Superior temporal gyrus (tissue), 1 donor: ENCODE results near the gene RANBP3.
"Not testable (repeated sequence)": the region's sequence is repeated elsewhere in the genome, so short reads cannot be mapped to it uniquely, and the experiment has no call there.

ENCODE experiments used
- DNase-seq: peaks from one replicate; pipeline ENCODE4 v3.0.0-alpha.2; 2016; ENCODE audit errors: extremely low spot score

Gene RANBP3, protein sequence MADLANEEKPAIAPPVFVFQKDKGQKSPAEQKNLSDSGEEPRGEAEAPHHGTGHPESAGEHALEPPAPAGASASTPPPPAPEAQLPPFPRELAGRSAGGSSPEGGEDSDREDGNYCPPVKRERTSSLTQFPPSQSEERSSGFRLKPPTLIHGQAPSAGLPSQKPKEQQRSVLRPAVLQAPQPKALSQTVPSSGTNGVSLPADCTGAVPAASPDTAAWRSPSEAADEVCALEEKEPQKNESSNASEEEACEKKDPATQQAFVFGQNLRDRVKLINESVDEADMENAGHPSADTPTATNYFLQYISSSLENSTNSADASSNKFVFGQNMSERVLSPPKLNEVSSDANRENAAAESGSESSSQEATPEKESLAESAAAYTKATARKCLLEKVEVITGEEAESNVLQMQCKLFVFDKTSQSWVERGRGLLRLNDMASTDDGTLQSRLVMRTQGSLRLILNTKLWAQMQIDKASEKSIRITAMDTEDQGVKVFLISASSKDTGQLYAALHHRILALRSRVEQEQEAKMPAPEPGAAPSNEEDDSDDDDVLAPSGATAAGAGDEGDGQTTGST

DNA sequence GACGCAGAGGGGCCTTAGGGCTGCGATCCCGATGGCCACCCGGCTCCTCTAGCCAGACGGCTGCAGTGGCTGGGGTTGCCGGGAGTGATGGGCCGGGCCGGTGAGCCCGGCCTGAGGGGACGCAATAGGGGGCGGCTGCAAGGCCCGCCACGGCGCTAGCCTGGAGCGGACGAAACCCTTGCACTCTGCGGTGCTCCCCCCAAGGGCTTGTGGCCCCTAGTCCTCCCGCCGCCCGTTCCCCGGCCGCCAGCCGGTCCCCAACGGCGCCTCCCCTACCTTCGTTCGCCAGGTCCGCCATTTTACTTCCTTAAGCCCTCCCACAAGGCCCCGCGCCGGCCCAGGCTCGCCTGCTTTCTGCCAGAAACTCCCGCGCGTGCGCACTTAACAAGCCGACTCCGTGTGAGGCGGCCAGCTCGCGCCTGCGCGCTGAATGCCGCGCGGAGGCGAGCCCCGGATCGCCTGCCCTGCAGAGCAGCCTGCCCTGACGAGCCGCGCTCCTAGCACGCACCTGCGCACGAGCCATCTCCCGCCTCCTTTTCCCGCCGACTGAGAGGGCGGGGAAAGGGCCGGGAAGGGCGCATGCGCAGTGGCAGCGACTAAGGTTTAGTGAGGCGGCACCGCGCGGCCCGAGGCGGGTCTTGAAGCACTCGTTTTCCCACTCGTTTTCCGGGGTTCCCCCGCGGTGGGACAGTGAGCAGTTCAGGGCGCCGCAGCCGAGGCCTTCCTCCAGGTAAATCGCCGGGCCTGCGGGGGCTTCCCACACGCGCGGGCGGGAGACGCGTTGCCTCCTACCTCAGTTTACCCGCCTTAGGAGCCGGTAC, at the start of gene RANBP3:
Gene RANBP3, minus strand, starts transcription at position 356 of the 821 bp plus-strand sequence. Its CDS starts 58 bp downstream, at position 298.
- peak; percentile 98 for DNase-seq

DNA sequence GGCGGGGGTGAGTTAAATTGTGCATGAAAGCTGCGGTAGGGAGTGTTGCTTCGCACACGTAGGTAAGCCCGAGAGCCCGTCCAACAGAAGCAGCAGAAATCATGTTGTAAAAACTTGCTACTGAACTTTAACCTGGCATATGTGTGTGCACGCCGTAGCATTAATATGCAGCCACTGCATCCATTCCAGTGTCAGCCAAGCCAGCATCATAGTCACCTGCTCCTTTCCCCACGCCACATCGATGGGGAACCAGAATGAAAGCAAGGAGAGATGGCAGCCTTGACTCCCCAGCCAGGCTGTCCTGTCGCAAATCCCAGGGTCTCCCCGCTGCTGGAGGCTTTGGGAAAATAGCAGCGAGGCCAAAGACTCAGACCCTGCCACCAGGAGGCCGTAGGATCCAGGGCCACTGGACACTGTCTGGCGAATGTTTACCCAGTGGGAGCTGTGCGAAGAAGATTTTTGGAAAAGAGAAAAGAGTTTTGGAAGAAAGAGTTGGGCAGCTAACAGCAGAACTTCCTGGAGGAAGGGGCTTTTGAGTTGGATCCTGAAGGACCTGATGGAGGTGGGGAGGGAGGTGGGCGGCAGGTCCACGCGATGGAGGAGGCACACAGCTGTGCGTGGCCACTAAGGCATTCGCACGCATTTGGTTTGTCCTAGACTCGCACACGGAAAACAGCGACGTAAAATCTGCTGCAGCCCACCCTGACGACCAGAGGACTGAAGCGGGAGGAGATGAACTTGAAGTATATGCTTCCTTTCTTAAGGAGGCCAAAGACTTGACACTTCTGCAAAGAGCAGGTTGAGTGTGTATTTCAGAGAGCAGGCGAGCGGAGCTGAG, 48.7 kb upstream of the RANBP3 start:
- DNase-seq, result no peak

DNA sequence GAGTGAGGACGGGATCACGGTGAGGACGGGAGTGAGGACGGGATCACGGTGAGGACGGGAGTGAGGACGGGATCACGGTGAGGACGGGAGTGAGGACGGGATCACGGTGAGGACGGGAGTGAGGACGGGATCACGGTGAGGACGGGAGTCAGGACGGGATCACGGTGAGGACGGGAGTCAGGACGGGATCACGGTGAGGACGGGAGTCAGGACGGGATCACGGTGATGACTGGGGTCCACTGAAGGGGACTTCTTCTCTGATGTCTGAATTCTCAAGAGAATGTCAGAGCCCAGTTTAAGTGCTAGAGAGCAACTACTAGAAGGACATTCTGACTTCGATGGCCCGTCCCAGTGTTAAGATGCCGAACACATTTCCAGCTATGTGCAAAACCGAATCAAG, 46.8 kb upstream of the RANBP3 start:
- DNase-seq, result not testable (repeated sequence)

DNA sequence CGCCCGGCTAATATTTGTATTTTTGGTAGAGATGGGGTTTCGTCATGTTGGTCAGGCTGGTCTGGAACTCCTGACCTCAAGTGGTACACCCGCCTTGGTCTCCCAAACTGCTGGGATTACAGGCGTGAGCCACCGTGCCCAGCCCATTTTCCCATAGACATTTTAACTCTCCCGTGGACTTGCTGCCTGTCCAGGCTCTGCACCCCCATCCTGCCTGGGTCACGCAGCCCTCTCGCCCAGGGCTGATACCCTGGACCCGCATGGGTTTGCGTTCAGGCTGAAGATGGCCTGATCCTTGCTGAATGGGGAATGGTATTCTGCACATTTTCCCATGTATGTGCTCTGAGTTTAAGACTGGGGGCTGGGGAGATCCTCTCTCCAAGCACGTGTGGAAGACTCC, 46.0 kb upstream of the RANBP3 start:
- no peak for DNase-seq

DNA sequence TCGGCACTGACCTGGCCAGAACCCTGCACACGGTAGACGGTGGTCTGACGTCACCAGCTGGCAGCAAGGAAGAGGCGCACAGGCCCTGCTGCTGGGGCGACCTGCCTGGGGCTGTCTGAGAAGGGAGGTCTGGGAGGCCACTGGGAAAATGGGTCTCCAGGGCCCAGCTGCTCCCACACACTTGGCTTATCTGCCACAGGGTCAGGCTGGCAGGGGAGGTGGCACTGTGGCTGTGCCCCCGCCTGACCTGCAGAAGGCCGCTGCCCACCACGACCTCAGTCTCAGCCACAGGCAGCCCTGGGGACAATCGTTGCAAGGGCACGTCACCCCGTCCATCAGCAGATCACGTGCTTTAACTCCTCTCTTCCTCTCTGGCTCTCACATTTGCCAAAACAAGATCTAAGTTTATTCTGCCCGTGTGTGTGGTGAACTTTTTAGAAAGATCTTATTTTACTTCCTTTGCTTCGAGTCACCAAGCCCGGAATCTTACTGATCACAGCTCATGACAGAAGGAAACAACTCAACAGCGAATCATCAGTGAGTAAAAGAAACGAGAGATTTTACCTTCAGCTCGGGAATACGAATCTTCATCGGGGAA, 45.2 kb upstream of the RANBP3 start:
- DNase-seq, result no peak

DNA sequence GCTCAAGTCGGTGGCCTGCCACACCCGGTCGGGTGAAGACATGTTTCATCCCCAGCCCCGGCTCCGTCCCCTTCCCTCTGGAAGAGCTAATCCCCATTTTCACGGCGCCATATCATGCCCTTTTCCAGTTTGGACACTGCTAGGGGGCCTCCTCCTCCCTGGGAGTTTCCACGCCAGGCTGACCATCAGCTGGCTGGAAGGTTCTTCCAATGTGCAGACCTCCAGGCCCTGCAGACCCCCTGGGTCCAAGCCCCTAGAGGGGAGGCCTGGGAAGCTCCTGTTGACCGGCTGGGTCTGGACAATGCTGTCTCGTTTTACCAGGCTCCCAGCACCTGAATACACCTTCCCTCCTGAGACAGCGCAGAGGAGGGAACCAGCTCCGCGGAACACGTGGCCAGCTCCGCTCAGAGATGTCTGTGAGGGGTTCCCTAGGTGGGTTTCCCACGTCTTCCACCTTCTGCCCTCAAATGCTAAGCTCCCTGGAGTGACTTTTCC, 44.7 kb upstream of the RANBP3 start:
- DNase-seq, result no peak

DNA sequence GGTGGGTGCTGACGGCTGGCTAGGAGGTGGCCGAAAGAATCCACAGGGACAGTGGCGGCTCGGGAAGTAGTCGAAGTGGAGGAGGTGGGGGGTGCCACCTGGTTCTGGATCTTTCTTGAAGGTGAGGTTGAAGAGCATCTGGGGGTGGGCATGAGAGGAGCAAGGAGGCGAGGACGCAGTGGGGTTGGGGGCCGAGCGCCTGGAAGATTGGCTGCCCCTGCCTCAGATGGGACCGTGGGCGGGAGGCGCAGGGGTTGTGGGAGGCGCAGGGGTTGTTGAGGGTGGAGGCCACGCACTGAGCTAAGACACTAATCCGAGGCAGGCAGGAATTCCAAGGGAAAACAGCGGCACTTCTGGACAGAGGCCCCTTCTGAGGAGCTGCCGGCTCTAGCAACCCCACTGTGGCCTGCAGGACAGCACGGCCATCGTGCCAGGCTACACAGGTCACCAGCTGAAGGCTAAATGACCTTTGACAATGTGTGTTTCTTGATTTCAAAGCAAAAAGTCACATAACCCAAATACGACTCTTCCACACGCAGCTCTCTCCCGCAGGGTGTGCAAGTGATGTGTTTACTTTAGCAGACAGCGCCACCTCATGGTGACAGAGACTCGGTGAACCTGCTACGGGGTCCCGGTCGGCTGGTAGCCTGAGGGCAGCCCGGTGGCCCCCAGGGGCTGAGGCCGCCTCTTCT, 44.1 kb upstream of the RANBP3 start:
- peak; percentile 87 for DNase-seq

DNA sequence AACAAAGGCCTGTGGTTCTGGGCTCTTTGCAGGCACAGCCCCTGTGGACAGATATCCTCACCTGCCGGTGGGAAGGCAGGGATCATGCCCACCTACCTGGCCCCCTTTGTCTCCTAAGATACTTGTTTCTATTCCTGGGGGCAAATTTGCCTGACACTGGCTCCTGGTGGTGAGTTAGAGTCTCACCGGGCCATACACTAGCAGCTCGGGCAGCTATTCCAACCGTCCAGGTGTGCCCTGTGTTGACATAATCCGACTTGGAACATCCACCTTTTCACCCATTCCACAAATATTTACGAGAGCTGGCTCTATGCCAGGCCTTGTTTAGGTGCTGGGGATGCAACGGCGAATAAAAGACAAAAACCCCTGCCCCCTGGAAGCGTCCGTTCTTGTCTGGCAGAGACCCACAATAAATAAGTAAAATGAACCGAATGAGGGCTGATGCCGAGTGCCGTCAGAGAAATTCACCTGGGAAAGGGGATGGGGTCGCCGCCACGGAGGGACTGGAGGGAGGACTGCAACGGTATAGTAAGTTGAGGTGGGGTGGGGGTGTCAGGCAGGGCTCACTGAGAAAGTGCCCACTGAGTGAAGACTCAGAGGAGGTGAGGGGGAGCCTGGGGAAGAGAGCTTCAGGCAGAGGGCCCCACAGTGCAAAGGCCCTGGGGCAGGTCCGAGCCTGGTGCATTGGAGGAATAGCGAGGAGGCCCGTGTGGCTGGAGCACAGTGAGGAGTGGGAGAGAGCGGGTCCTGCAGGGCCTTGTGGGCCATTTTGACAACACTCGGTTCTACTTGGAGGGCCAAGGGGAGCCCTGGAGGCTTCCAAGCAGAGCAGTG, 43.2 kb upstream of the RANBP3 start:
- no peak for DNase-seq

DNA sequence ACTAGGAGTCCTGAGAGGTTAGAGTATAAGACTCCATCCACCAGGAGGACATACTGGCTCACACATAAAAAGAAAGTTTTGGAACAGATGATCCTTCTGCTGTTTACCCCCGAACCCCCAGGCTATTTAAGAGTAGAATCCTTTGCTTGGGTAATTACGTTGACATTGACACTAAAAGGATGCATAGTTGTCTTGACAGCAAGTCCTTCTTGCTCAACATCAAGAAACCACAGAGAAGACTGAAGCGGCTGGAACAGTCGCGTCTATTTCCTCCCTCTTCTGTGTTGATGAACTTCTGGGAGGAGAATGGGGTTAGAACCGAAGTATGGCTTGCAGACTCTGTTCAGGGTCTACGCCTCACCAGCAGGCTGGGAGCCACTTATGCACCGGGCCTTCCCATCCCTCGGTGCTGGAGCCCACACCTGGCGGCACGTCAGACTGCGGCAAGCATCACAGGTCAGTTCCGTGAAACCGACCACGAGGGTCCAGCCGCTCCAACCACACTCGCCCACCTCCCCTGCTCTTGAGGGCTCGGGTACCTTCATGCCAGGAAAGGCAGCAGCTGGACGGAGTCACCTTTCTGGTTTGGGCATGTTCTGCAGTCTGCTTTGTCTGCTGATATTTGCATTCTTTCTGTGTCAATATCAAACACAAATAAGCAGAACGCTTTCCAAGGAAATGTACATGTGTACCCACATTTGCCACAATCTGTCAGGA, 42.4 kb upstream of the RANBP3 start:
- DNase-seq, result no peak

DNA sequence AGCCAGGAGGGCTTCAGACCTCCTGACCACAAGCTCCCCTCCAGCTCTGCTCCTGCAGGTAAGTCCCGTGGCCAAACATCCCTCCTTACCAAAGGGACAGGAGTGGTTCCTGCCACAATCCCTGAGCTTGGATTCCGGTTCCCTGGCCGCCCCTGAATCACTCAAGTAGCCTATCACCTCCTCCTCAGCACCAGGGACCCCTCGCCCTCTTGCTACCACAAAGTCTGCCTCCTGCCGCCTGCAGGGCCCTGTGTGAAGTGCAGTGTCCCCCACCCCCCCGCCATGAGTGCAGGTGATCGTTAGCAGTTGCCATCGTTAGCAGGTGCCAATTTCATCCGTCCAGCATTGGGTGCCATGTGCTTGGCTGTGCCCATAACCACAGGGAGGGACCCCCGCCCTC, 40.8 kb upstream of the RANBP3 start:
- DNase-seq, result no peak

DNA sequence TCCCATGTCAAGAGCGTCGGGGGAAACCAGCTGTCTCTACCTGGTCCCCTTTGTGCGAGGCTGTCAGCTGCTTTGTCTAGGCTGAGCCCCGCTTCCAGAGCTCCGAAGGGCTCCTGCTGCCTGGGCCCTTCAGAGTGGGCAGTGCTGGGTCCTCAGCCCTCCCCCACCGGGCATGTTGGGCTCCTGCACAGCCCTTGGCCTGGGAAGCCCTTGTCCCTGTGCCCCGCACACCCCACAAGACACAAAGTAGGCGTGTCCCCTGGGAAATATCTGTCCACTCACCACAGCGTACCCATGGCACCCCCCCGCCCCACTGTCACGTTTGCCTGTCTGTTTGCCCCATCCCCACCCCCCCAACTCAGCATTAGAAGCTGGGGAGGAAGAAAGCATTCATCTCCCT, 39.6 kb upstream of the RANBP3 start:
- no peak for DNase-seq

DNA sequence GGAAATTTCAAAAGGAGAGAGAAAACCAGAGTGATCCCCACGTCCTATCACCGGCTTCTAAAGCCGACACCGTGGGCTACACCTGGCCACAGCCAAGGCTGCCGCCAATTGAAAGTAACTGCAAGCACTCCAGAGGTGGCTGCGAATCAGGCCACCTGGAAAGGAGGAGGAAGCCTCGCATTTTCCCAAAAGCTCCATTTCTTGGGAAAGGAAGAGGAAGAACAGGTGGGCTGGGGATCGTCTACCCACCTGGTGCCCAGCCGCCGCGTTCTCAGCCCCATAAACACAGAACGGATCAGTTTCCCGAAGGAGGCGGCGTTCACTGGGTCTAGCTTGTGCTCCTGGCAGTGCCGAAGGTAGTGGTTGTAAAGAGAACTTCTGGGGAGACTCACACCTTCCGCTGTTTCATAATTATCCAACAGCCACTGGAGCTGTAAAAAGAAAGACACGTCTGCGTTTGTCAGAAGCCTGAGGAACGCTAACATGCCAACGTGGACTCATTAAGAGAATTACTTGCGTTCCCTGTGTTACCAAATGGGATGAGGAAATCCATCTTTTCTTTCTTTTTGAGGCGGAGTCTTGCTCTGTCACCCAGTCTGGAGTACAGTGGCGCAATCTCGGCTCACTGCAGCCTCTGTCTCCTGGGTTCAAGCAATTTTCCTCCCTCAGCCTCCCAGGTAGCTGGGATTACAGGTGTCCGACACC, 38.1 kb upstream of the RANBP3 start:
- DNase-seq, result no peak

DNA sequence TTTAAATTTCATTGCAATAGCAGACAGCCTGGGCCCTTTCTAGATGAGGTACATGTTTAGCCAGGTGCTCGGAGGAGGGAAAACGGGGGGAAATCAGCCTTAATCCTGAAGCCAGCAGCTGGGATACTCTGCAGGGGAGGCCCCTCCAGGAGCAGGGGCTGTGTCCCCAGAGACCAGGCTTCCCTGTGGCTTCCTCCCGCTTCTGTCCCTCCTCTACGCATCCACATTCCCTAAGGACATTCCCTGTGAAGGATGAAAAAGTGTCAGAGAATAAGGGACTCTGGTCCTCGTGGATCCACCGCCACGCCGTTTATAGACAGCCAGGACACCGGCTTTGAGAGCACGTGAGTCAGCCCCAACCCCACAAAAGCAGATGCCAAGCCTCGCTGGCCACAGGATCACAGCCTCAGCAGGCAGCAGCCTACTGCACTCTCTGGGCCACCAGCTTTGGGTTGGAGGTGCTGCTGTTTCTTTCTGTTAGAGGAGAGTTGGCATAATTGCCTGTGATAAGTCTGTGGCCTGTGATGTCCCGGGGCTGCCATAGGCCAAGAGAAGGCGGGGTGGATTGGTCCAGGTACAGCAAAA, 36.7 kb upstream of the RANBP3 start:
- DNase-seq, result no peak

DNA sequence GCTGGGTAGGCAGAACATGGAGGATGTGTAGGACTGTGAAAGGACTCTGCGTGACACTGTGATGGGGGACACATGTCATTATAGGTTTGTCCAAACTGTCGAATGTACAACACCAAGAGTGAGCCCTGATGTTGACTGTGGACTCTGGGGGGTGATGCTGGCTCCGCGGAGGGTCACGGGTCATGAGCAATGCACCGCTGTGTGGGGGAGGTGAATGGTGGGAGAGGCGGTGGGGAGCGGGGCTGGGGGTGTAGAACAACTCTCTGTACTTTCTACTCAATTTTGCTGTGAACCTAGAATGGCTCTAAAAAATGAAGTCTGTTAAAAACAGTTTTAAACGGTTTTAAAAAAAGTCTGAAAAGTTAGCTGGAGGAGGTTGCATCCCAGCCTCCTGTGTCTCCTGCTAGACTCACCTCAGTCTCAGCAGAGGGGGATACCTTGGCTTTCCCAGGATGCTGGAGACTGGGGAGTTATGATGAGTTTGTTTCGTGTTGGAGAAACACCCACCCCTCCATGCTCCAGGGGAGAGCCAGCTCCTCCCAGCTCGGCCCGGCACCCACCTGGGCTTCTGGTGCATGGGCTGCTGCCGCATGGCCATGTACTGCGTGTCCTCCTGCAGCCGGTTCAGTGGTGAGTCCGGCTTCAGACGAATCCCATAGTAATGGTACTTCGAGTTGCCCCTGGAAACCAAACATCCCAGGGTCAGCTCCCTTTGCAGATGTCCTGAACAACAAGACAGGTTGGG, 34.7 kb upstream of the RANBP3 start:
- no peak for DNase-seq

DNA sequence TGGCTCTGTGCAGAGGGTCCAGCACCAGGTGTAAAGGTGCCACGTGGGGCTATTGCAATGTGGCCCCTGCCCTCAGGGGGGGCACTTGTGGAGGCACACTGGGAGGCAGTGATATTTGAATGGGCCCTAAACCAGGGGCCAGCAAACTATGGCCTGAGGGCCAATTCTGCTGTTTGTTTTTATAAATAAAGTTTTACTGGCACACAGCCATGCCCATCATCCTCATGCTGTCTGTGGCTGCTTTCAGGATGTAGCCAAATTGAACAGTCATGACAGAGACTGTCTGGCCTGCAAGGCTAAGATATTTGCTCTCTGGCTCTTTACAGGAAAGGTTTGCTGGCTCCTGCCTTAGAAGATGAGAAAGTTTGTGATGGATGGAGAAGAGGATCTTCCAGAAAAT, 33.9 kb upstream of the RANBP3 start:
- DNase-seq, result no peak

DNA sequence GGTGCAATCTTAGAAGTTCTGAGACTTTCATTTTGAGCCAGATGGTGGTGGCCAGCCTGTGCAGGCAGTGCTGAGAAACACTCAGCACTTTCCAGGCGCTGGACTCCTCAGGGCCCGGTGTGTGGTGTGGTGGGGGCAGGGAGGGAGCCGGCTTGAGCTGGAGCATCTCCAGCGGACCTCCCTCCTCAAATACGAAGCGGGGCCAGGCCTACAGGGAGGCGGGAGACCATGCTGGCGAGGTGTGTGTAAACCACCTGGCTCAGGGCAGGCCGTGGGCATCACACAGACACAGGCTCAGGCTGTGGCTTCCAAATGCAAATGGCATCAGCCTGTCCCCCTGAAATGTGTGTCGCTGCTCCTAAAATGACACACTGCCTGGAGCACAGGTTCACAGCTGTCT, 33.3 kb upstream of the RANBP3 start:
- no peak for DNase-seq

DNA sequence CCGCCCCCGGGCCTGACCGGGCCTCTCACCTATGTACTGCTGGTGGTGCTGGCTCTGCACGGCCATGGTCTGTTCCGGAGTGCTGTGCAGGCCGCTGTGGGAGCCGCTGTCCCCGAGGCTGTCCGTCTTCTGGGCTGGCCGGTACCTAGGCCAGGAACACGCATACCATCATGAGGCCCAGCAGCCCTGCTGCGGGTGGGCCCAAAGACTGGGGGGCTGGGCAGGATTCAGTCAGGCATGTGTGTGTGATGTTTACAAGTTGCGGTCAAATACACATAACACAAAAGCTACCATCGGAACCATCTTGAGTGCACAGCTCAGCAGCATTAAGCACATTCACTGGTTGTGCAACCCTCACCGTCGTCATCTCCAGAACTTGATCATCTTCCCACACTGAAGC, 32.2 kb upstream of the RANBP3 start:
- no peak for DNase-seq
